Adrenal gland (tissue), 5 donors: Measurements from ENCODE around the gene TTC9C.

ENCODE experiments used
- CTCF ChIP-seq, 6 experiments: fragments of 450-650 bp in 4 of 6; fragments of 200-600 bp in 2 of 6; sonication (generic) in 1 of 6; IDR thresholded peaks; 1 replicate in 5 of 6; 2 replicates in 1 of 6; pipeline versions ENCODE4 v1.5.1 to v1.8.0; 2016 to 2021; ENCODE audit warnings: antibody characterized with exemption in 6 of 6, mild to moderate bottlenecking in 2 of 6, moderate library complexity in 1 of 6
- POLR2A ChIP-seq, 2 donors: fragments of 450-650 bp; IDR thresholded peaks; one replicate each; pipeline ENCODE4 v1.6.1; 2017; ENCODE audit warnings: antibody characterized with exemption in 2 of 2, mild to moderate bottlenecking in 2 of 2, moderate library complexity in 1 of 2
- donor health status: DM: no; HTN: no; CAD: no.

- TF ChIP-seq POLR2A (IDR thresholded peaks at IDR 0.05) (peak; percentile 44 to 85), CTCF (IDR thresholded peaks at IDR 0.05) (no peak)
Observed at GRCh38 chr11:62709247-62710000, 18.9 kb upstream of the TTC9C start.
